Neural cell (in vitro differentiated cells): ENCODE results near the gene HPDL.

Experiments
- EP300 ChIP-seq: fragments of 450-650 bp; conservative IDR thresholded peaks from 2 replicates; pipeline ENCODE4 v1.6.1; 2014; ENCODE audit warnings: antibody characterized with exemption, mild to moderate bottlenecking, moderate library complexity; ENCODE audit not compliant: poor library complexity, severe bottlenecking
- EZH2 ChIP-seq: fragments of 200-600, 300-800 bp; shearing (Covaris generic), sonication (generic); IDR thresholded peaks from 2 replicates; pipeline ENCODE4 v1.6.1; 2014; ENCODE audit warnings: antibody characterized with exemption, low read length, borderline replicate concordance, mild to moderate bottlenecking; ENCODE audit not compliant: insufficient read depth, poor library complexity, severe bottlenecking
- RAD21 ChIP-seq: fragments of 450-650 bp; conservative IDR thresholded peaks from 2 replicates; pipeline ENCODE4 v1.6.1; 2014; ENCODE audit warnings: antibody characterized with exemption, mild to moderate bottlenecking, moderate library complexity
- TF ChIP-seq, protein P1 (sequence below): fragments of 450-650 bp; IDR thresholded peaks from 2 replicates; pipeline ENCODE4 v1.5.1; 2014; ENCODE audit warnings: antibody characterized with exemption, mild to moderate bottlenecking, moderate library complexity; ENCODE audit not compliant: poor library complexity, severe bottlenecking

DNA sequence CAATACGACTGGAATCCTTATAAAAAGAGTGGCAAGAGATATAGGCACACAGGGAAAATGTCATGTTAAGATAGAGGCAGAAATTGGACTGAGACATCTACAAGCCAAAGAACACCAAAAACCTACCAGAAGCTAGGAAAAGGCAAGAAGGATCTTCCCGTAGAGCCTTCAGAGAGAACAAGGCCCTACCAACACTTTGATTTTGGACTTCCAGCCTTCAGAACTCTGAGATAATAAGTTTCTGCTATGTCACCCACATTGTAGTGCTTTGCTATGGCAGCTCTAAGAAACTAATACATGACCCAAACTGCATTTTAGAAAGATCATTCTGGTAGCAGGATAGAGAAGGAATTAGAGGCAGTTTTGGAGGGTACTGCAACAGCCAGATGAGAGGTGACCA lies 37.6 kb downstream of the HPDL start:
- TF ChIP-seq, protein P1, sequence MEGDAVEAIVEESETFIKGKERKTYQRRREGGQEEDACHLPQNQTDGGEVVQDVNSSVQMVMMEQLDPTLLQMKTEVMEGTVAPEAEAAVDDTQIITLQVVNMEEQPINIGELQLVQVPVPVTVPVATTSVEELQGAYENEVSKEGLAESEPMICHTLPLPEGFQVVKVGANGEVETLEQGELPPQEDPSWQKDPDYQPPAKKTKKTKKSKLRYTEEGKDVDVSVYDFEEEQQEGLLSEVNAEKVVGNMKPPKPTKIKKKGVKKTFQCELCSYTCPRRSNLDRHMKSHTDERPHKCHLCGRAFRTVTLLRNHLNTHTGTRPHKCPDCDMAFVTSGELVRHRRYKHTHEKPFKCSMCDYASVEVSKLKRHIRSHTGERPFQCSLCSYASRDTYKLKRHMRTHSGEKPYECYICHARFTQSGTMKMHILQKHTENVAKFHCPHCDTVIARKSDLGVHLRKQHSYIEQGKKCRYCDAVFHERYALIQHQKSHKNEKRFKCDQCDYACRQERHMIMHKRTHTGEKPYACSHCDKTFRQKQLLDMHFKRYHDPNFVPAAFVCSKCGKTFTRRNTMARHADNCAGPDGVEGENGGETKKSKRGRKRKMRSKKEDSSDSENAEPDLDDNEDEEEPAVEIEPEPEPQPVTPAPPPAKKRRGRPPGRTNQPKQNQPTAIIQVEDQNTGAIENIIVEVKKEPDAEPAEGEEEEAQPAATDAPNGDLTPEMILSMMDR: no peak
- TF ChIP-seq RAD21 (no peak), EZH2 (no peak), EP300 (no peak)
